Panc1 (cell line): ENCODE measurements around the gene DENND10.

Experiments used
- CTCF ChIP-seq: fragments of 450-650 bp; IDR thresholded peaks from 2 replicates; pipeline ENCODE4 v1.5.1; 2017; ENCODE audit warnings: mild to moderate bottlenecking
- POLR2AphosphoS5 ChIP-seq: IDR thresholded peaks from 2 replicates; pipeline ENCODE4 v1.6.1; 2012; ENCODE audit warnings: mild to moderate bottlenecking, low read depth, low read length, moderate library complexity
- REST ChIP-seq, 2 experiments: IDR thresholded peaks; 2 replicates each; pipeline ENCODE4 v1.6.1; 2011 to 2012; ENCODE audit warnings: low read depth in 2 of 2, control low read depth in 1 of 2, low read length in 1 of 2, mild to moderate bottlenecking in 1 of 2, moderate library complexity in 1 of 2; ENCODE audit not compliant: insufficient read depth in 1 of 2
- SIN3A ChIP-seq: IDR thresholded peaks from 2 replicates; pipeline ENCODE4 v1.6.1; 2012; ENCODE audit warnings: low read depth, mild to moderate bottlenecking, low read length, moderate library complexity, borderline replicate concordance; ENCODE audit not compliant: insufficient read depth
- TCF7L2 ChIP-seq: IDR thresholded peaks from 2 replicates; pipeline ENCODE4 v1.6.1; 2011; ENCODE audit warnings: mild to moderate bottlenecking, low read depth, low read length, inconsistent platforms

- TF ChIP-seq REST (IDR thresholded peaks at IDR 0.05; ENCODE audit: insufficient read depth in 1 of 2, low read depth in 2 of 2, low read length in 1 of 2) (no peak), CTCF (no peak), POLR2AphosphoS5 (no peak), TCF7L2 (no peak), SIN3A (no peak)
Observed at GRCh38 chr10:119119400-119119799, 15.5 kb downstream of the DENND10 start.
